D721Med (cell line): ENCODE data around the gene ROR2.

Source experiments
- DNase-seq: peaks from one replicate; pipeline ENCODE4 v3.0.0; 2011; ENCODE audit warnings: low spot score; ENCODE audit not compliant: insufficient read length
- FAIRE-seq: peaks from 2 replicates; lab custom pipeline; 2011; peaks lifted over from hg19 to GRCh38; lab: Jason Lieb, UNC
- CTCF ChIP-seq: IDR thresholded peaks from 2 replicates; pipeline ENCODE4 v1.5.1; 2012; ENCODE audit warnings: mild to moderate bottlenecking, control low read depth; ENCODE audit not compliant: insufficient read depth; ENCODE audit errors: missing control alignments

ROR2 gene

GRCh38 chr9:91949946-91950664 is at the start of gene ROR2:
Gene ROR2 (minus strand): TSS chr9:91950228.
- no peak for FAIRE-seq
- peak; percentile 60 for DNase-seq
- TF ChIP-seq CTCF: peak; percentile 61

- no peak for DNase-seq
- TF ChIP-seq CTCF: no peak
- FAIRE-seq: no peak
Observed at GRCh38 chr9:91995000-91995655, 45.1 kb upstream of the ROR2 start.

- TF ChIP-seq CTCF: no peak
- DNase-seq (no peak), FAIRE-seq (no peak)
Observed at GRCh38 chr9:91994422-91994821, 44.4 kb upstream of the ROR2 start.

- DNase-seq: no peak
- FAIRE-seq: no peak
- TF ChIP-seq CTCF: no peak
Observed at GRCh38 chr9:91992461-91993041, 42.5 kb upstream of the ROR2 start.

GRCh38 chr9:91991721-91992341 is 41.8 kb upstream of the ROR2 start:
- FAIRE-seq: no peak
- TF ChIP-seq CTCF: no peak
- no peak for DNase-seq

GRCh38 chr9:91986248-91986647 is 36.2 kb upstream of the ROR2 start:
- no peak for FAIRE-seq
- TF ChIP-seq CTCF: no peak
- no peak for DNase-seq

- no peak for FAIRE-seq
- DNase-seq: no peak
- TF ChIP-seq CTCF: no peak
Observed at GRCh38 chr9:91985692-91986091, 35.7 kb upstream of the ROR2 start.
